ENCODE data around the gene THOC6. TPM values are rescaled to one million over a fixed set of nuclear protein-coding genes. Genes with fewer than 3 reads are reported as not detected.

The THOC6 gene
- total RNA-seq, 1 experiment from 2014 or later = 76.5 TPM

DNA sequence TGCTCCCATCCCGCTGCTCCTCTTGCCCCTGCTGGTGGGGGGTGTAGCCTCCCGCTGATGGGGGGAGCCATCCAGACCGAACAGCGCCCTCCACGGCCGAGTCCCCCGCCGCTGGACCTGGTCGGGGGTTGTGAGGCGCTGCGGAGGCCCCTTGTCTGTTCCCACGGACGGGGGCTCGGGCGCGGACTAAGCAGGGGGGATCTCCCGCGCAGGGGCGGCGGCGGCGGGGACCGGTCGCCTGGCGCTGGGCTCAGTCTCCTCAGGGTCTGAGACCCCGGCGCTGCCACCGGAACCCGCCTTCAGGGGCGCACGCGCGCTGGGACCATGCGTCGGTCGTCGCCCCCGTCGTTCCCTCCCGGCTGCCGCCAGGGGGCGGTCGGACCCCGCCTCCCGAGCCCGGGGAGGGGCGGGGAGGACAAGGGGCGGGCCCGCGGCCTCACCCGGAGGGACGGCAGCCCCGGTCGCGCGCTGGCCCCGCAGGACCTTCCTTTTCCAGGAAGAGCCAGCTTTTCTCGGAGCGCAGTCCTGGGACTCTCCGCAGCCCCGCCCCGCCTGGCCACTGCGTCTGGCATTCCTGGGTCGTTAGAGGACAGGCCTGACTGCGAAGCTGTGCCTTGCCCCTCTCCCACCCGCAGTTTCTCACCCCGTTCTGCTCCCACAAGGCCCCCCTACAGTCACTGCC, 35.3 kb downstream of the THOC6 start (continued):
- TF ChIP-seq GABPB1 (CRISPR knock-in tag; IDR thresholded peaks at IDR 0.05) = peak; percentile 53; the same call in 1 of the 2 replicates
- TF ChIP-seq, protein P1, sequence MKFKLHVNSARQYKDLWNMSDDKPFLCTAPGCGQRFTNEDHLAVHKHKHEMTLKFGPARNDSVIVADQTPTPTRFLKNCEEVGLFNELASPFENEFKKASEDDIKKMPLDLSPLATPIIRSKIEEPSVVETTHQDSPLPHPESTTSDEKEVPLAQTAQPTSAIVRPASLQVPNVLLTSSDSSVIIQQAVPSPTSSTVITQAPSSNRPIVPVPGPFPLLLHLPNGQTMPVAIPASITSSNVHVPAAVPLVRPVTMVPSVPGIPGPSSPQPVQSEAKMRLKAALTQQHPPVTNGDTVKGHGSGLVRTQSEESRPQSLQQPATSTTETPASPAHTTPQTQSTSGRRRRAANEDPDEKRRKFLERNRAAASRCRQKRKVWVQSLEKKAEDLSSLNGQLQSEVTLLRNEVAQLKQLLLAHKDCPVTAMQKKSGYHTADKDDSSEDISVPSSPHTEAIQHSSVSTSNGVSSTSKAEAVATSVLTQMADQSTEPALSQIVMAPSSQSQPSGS (CRISPR knock-in tag; IDR thresholded peaks at IDR 0.05; ENCODE audit: borderline replicate concordance, low read depth) = no peak

DNA sequence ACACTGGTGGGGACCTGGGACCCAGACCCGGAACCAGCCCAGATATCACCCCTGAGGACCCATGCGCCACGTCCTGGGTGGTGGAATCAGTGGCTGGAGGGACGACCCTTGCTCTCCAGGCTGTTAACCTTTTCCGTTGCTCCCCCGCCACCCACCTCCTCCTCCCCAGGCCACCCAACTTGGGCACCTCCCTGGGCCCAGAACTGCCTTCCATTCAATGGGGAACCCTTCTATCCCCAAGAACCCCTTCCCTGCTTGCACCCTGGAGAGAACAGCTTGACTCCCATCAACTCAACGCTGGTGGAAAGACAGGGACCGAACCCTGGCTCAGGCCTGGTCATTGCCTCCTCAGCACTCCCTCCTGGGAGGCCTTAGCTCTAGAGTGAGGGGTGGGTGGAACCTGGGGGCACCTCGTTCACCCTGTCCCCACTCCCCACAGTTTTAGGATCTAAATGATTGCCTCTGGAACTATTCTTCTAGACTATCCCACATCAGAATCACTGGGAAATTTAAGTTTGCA, 35.9 kb downstream of the THOC6 start:
- TF ChIP-seq, protein P2, sequence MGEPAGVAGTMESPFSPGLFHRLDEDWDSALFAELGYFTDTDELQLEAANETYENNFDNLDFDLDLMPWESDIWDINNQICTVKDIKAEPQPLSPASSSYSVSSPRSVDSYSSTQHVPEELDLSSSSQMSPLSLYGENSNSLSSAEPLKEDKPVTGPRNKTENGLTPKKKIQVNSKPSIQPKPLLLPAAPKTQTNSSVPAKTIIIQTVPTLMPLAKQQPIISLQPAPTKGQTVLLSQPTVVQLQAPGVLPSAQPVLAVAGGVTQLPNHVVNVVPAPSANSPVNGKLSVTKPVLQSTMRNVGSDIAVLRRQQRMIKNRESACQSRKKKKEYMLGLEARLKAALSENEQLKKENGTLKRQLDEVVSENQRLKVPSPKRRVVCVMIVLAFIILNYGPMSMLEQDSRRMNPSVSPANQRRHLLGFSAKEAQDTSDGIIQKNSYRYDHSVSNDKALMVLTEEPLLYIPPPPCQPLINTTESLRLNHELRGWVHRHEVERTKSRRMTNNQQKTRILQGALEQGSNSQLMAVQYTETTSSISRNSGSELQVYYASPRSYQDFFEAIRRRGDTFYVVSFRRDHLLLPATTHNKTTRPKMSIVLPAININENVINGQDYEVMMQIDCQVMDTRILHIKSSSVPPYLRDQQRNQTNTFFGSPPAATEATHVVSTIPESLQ (CRISPR knock-in tag; IDR thresholded peaks at IDR 0.05) = no peak
- TF ChIP-seq, protein P1 (CRISPR knock-in tag; IDR thresholded peaks at IDR 0.05; ENCODE audit: borderline replicate concordance, low read depth) = no peak
- TF ChIP-seq FOXK1 (CRISPR knock-in tag; IDR thresholded peaks at IDR 0.05) (peak; percentile 15; the same call in 1 of the 2 replicates), CREM (CRISPR knock-in tag; IDR thresholded peaks at IDR 0.05) (no peak)
- TF ChIP-seq, protein P3, sequence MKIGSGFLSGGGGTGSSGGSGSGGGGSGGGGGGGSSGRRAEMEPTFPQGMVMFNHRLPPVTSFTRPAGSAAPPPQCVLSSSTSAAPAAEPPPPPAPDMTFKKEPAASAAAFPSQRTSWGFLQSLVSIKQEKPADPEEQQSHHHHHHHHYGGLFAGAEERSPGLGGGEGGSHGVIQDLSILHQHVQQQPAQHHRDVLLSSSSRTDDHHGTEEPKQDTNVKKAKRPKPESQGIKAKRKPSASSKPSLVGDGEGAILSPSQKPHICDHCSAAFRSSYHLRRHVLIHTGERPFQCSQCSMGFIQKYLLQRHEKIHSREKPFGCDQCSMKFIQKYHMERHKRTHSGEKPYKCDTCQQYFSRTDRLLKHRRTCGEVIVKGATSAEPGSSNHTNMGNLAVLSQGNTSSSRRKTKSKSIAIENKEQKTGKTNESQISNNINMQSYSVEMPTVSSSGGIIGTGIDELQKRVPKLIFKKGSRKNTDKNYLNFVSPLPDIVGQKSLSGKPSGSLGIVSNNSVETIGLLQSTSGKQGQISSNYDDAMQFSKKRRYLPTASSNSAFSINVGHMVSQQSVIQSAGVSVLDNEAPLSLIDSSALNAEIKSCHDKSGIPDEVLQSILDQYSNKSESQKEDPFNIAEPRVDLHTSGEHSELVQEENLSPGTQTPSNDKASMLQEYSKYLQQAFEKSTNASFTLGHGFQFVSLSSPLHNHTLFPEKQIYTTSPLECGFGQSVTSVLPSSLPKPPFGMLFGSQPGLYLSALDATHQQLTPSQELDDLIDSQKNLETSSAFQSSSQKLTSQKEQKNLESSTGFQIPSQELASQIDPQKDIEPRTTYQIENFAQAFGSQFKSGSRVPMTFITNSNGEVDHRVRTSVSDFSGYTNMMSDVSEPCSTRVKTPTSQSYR (CRISPR knock-in tag; IDR thresholded peaks at IDR 0.05) = 0 out of 2 replicates have a peak, but pooled peaks have one; percentile 13
- CTCF ChIA-PET = interaction anchor here (0.6 to 3.6 kb wide), 35 partner anchors 8 to 205 kb away, joined by 3 to 109 read pairs (median 16); partner anchors contain the start of genes BICDL2, CLDN6, MMP25 and TNFRSF12A
- no peak for DNase-seq (ENCODE audit: low spot score)
- Mint-ChIP-seq H3K36me3 (no peaks in the 10 kb centered on the region), H3K4me3 (peak overlapping the region; percentile 68), H3K27ac (peak overlapping the region; percentile 79), H3K27me3 (ENCODE audit: low read depth) (peaks cover 3% of the 10 kb centered on the region; the same call in 1 of the 2 replicates), H3K4me1 (peaks cover 31% of the 10 kb centered on the region), H3K9me3 (no peaks in the 10 kb centered on the region)
- ATAC-seq = no peak
- POLR2A ChIA-PET = interaction anchor here (1.0 to 3.2 kb wide), 5 partner anchors 14 to 40 kb away, joined by 3 to 29 read pairs (median 8); partner anchors contain the start of genes MMP25, TNFRSF12A and ZSCAN10

DNA sequence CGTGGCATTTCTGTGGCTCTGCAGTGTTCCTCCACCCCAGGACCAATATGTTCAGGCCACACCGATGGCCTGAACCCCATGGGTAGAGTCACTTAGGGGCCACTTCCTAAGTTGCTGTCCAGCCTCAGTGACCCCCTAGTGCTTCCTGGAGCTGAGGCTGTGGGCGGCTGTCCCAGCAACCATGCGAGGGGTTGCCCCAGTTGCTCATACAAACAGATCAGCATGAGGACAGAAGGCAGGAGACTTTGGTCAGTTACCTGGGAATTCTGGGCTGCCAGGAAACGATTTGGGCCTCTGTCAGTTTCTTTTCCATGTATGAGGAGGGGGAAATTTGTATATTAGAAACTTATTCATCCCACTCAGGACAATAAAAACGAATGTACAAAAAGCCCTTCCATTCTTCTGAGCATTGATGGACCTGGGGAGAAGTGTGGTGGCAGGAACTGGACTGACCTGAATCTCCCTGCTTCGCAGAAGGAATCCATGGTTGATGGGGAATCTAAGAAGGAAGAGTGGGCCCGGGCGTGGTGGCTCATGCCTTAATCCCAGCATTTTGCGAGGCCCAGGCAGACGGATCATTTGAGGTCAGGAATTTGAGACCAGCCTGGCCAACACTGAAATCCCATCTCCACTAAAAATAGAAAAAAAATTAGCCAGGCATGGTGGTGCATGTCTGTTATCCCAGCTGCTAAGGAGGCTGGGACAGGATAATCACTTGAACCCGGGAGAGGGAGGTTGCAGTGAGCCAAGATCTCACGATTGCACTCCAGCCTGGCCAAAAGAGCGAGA, 36.7 kb downstream of the THOC6 start:
- ChIA-PET POLR2A (interaction anchor here (1.5 to 3.2 kb wide), 2 partner anchors 27 to 38 kb away, joined by 5 to 29 read pairs; partner anchors contain the start of gene ZSCAN10), CTCF (interaction anchor here (0.9 to 3.6 kb wide), 14 partner anchors 17 to 114 kb away, joined by 3 to 109 read pairs (median 19); partner anchors contain the start of gene ZSCAN10)
- no peak for DNase-seq (ENCODE audit: low spot score)
- ATAC-seq = no peak
- Mint-ChIP-seq H3K27me3 (ENCODE audit: low read depth) (peaks cover 3% of the 10 kb centered on the region; the same call in 1 of the 2 replicates), H3K36me3 (no peaks in the 10 kb centered on the region), H3K4me1 (peaks cover 30% of the 10 kb centered on the region), H3K9me3 (no peaks in the 10 kb centered on the region), H3K4me3 (peak overlapping the region; percentile 68), H3K27ac (no peak overlapping the region)
- TF ChIP-seq ZNF416 (CRISPR knock-in tag; IDR thresholded peaks at IDR 0.05) (no peak), ZNF263 (CRISPR knock-in tag; IDR thresholded peaks at IDR 0.05; ENCODE audit: low read depth) (no peak), ZNF121 (CRISPR knock-in tag; IDR thresholded peaks at IDR 0.05) (no peak), ESRRA (CRISPR knock-in tag; IDR thresholded peaks at IDR 0.05; ENCODE audit: borderline replicate concordance) (no peak), ETV6 (CRISPR knock-in tag; IDR thresholded peaks at IDR 0.05) (no peak), MXD4 (CRISPR knock-in tag; IDR thresholded peaks at IDR 0.05; ENCODE audit: borderline replicate concordance) (no peak), ZNF317 (CRISPR knock-in tag; IDR thresholded peaks at IDR 0.05; ENCODE audit: borderline replicate concordance, low read depth) (no peak), MYBL2 (CRISPR knock-in tag; IDR thresholded peaks at IDR 0.05) (no peak), OVOL2 (CRISPR knock-in tag; IDR thresholded peaks at IDR 0.05; ENCODE audit: borderline replicate concordance) (no peak), RELA (CRISPR knock-in tag; IDR thresholded peaks at IDR 0.05; ENCODE audit: borderline replicate concordance) (no peak)
- TF ChIP-seq, protein P4, sequence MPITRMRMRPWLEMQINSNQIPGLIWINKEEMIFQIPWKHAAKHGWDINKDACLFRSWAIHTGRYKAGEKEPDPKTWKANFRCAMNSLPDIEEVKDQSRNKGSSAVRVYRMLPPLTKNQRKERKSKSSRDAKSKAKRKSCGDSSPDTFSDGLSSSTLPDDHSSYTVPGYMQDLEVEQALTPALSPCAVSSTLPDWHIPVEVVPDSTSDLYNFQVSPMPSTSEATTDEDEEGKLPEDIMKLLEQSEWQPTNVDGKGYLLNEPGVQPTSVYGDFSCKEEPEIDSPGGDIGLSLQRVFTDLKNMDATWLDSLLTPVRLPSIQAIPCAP (CRISPR knock-in tag; IDR thresholded peaks at IDR 0.05) = no peak
- TF ChIP-seq, protein P5, sequence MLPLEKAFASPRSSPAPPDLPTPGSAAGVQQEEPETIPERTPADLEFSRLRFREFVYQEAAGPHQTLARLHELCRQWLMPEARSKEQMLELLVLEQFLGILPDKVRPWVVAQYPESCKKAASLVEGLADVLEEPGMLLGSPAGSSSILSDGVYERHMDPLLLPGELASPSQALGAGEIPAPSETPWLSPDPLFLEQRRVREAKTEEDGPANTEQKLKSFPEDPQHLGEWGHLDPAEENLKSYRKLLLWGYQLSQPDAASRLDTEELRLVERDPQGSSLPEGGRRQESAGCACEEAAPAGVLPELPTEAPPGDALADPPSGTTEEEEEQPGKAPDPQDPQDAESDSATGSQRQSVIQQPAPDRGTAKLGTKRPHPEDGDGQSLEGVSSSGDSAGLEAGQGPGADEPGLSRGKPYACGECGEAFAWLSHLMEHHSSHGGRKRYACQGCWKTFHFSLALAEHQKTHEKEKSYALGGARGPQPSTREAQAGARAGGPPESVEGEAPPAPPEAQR (CRISPR knock-in tag; IDR thresholded peaks at IDR 0.05) = no peak

Measured in WTC11 (cell line).